B cell (primary cell): ENCODE measurements around the gene RIOK3. TPM values are rescaled to one million over a fixed set of nuclear protein-coding genes. Genes with fewer than 3 reads are reported as not detected.

Experiments
- ATAC-seq: fragments of 200-7000 bp; cut with Tn5 transposase; one replicate; pipeline ENCODE4 v1.10.0; 2021; ENCODE audit warnings: low read depth, mild to moderate bottlenecking, moderate number of reproducible peaks, moderate library complexity
- CTCF ChIA-PET: fragments of 350-600 bp; sonication (Branson Sonifier 250); formaldehyde crosslinking; loops from one replicate; lab custom pipeline; 2021; ENCODE audit warnings: antibody characterized with exemption, inconsistent platforms; lab: Charles Lee
- POLR2A ChIA-PET: fragments of 350-600 bp; sonication (Branson Sonifier 250); formaldehyde crosslinking; loops from one replicate; lab custom pipeline; 2021; ENCODE audit warnings: antibody characterized with exemption; lab: Charles Lee
- DNase-seq: peaks from one replicate; pipeline ENCODE4 v3.0.0; 2013
- H2AFZ ChIP-seq: 2 replicates; pipeline ENCODE4 v1.6.1; 2012; ENCODE audit warnings: mild to moderate bottlenecking, low read depth, low read length; ENCODE audit not compliant: insufficient read depth, poor library complexity, severe bottlenecking
- H3K27ac ChIP-seq, 2 donors: 1 replicate in 1 of 2; 2 replicates in 1 of 2; pipeline ENCODE4 v1.5.1; 2012 to 2013; ENCODE audit warnings: low read length in 2 of 2, mild to moderate bottlenecking in 2 of 2, moderate library complexity in 1 of 2
- H3K27me3 ChIP-seq, 4 experiments: fragments of 200-600 bp in 1 of 4; sonication (generic) in 1 of 4; replicated peaks in 1 of 4; 1 replicate in 2 of 4; 2 replicates in 2 of 4; pipeline versions ENCODE4 v1.6.1 to v1.7.0; 2013 to 2016; ENCODE audit warnings: low read length in 3 of 4, mild to moderate bottlenecking in 2 of 4, mixed read lengths in 1 of 4, moderate library complexity in 1 of 4; ENCODE audit not compliant: insufficient read depth in 4 of 4, control insufficient read depth in 3 of 4; ENCODE audit errors: control extremely low read depth in 1 of 4
- H3K36me3 ChIP-seq, 2 experiments: replicated peaks in 1 of 2; 1 replicate in 1 of 2; 2 replicates in 1 of 2; pipeline versions ENCODE4 v1.6.1 to v1.7.1; 2013; ENCODE audit warnings: low read length in 1 of 2; ENCODE audit not compliant: insufficient read depth in 2 of 2, control insufficient read depth in 1 of 2; ENCODE audit errors: control extremely low read depth in 1 of 2, extremely low read depth in 1 of 2
- H3K4me1 ChIP-seq, 2 donors: fragments of 200-600 bp in 1 of 2; sonication (generic) in 1 of 2; 1 replicate in 1 of 2; 2 replicates in 1 of 2; pipeline versions ENCODE4 v1.5.1 to v1.6.1; 2013 to 2017; ENCODE audit warnings: low read length in 2 of 2; ENCODE audit not compliant: control insufficient read depth in 2 of 2, insufficient read depth in 2 of 2
- H3K4me2 ChIP-seq: replicated peaks from 2 replicates; pipeline ENCODE3; 2012; ENCODE audit warnings: mild to moderate bottlenecking, low read depth, low read length; ENCODE audit not compliant: poor library complexity, severe bottlenecking
- H3K4me3 ChIP-seq, 5 experiments: fragments of 200-600 bp in 1 of 5; sonication (generic) in 1 of 5; 1 replicate in 3 of 5; 2 replicates in 2 of 5; pipeline versions ENCODE4 v1.5.1 to v1.7.0; 2011 to 2016; ENCODE audit warnings: low read length in 4 of 5, mild to moderate bottlenecking in 4 of 5, low read depth in 2 of 5, control low read depth in 1 of 5, moderate library complexity in 1 of 5; ENCODE audit not compliant: insufficient read depth in 1 of 5; ENCODE audit errors: control extremely low read depth in 1 of 5, extremely low read depth in 1 of 5
- H3K79me2 ChIP-seq: fragments of 200-600 bp; sonication (generic); one replicate; pipeline ENCODE4 v1.6.0; 2016; ENCODE audit warnings: low read length; ENCODE audit not compliant: control insufficient read depth, insufficient read depth
- H3K9ac ChIP-seq: fragments of 200-600 bp; sonication (generic); 2 replicates; pipeline ENCODE4 v1.6.1; 2017; ENCODE audit warnings: mild to moderate bottlenecking, low read length, moderate library complexity
- H3K9me3 ChIP-seq, 3 donors: one replicate each; pipeline versions ENCODE4 v1.6.1 to v1.7.1; 2013; ENCODE audit warnings: low read length in 2 of 3; ENCODE audit not compliant: control insufficient read depth in 2 of 3, insufficient read depth in 1 of 3; ENCODE audit errors: control extremely low read depth in 1 of 3
- H4K20me1 ChIP-seq: 2 replicates; pipeline ENCODE4 v1.6.0; 2012; ENCODE audit warnings: mild to moderate bottlenecking, low read length; ENCODE audit not compliant: insufficient read depth, control insufficient read depth, poor library complexity, severe bottlenecking
- H3K27ac Mint-ChIP-seq: one replicate; pipeline ENCODE4 v1.8.0; 2021; ENCODE audit warnings: mixed read lengths
- H3K27me3 Mint-ChIP-seq: one replicate; pipeline ENCODE4 v1.8.0; 2021; ENCODE audit warnings: mixed read lengths
- H3K4me1 Mint-ChIP-seq: one replicate; pipeline ENCODE4 v1.8.0; 2021; ENCODE audit warnings: mixed read lengths
- H3K4me3 Mint-ChIP-seq: one replicate; pipeline ENCODE4 v1.8.0; 2021; ENCODE audit warnings: mixed read lengths
- H3K9me3 Mint-ChIP-seq: one replicate; pipeline ENCODE4 v1.8.0; 2022; ENCODE audit warnings: mixed read lengths; ENCODE audit not compliant: insufficient read depth
- EZH2 ChIP-seq: IDR thresholded peaks from 2 replicates; pipeline ENCODE4 v1.6.1; 2012; ENCODE audit warnings: borderline replicate concordance, low read depth, mild to moderate bottlenecking, moderate library complexity, low read length; ENCODE audit not compliant: insufficient read depth, poor library complexity, severe bottlenecking
- WGBS: methylation state at CpG from one replicate; pipeline ENCODE4 v1.1.5; 2013; ENCODE audit warnings: missing lambda C conversion rate; ENCODE audit not compliant: insufficient coverage; 5-methylcytosine and 5-hydroxymethylcytosine counted together
- intact Hi-C: fragments of 100-400 bp; cut with micrococcal nuclease; formaldehyde crosslinking; loops from one replicate; pipeline ENCODE4 v1.10.0; 2022
- polyA minus RNA-seq: library from RNA; depleted of rRNA, polyadenylated mRNA; stranded (reverse); fragments of >200 nt; gene quantifications from 2 replicates; pipeline ENCODE4 v1.2.3, GENCODE V29; 2012
- polyA plus RNA-seq: library from polyadenylated mRNA; depleted of rRNA; stranded (reverse); fragments of >200 nt; gene quantifications from 2 replicates; pipeline ENCODE4 v1.2.3, GENCODE V29; 2012
- total RNA-seq, 2 donors: library from RNA; stranded (reverse); fragments of 120-200 nt in 1 of 2; gene quantifications; 1 replicate in 1 of 2; 2 replicates in 1 of 2; pipeline versions ENCODE4 v1.2.3 to v1.2.4, GENCODE V29; 2013 to 2022
- TF ChIP-seq, protein P1 (sequence below): fragments of 200-600 bp; IDR thresholded peaks from one replicate; pipeline ENCODE4 v1.8.0; 2022; ENCODE audit warnings: antibody characterized with exemption, mild to moderate bottlenecking

RIOK3 gene, protein sequence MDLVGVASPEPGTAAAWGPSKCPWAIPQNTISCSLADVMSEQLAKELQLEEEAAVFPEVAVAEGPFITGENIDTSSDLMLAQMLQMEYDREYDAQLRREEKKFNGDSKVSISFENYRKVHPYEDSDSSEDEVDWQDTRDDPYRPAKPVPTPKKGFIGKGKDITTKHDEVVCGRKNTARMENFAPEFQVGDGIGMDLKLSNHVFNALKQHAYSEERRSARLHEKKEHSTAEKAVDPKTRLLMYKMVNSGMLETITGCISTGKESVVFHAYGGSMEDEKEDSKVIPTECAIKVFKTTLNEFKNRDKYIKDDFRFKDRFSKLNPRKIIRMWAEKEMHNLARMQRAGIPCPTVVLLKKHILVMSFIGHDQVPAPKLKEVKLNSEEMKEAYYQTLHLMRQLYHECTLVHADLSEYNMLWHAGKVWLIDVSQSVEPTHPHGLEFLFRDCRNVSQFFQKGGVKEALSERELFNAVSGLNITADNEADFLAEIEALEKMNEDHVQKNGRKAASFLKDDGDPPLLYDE
- 83.4 and 85.1 TPM in 2 replicates for total RNA-seq
- total RNA-seq (2013): 102 TPM
- polyA plus RNA-seq: 42.5 and 69.3 TPM in 2 replicates
- polyA minus RNA-seq: 25.8 and 48.9 TPM in 2 replicates

DNA sequence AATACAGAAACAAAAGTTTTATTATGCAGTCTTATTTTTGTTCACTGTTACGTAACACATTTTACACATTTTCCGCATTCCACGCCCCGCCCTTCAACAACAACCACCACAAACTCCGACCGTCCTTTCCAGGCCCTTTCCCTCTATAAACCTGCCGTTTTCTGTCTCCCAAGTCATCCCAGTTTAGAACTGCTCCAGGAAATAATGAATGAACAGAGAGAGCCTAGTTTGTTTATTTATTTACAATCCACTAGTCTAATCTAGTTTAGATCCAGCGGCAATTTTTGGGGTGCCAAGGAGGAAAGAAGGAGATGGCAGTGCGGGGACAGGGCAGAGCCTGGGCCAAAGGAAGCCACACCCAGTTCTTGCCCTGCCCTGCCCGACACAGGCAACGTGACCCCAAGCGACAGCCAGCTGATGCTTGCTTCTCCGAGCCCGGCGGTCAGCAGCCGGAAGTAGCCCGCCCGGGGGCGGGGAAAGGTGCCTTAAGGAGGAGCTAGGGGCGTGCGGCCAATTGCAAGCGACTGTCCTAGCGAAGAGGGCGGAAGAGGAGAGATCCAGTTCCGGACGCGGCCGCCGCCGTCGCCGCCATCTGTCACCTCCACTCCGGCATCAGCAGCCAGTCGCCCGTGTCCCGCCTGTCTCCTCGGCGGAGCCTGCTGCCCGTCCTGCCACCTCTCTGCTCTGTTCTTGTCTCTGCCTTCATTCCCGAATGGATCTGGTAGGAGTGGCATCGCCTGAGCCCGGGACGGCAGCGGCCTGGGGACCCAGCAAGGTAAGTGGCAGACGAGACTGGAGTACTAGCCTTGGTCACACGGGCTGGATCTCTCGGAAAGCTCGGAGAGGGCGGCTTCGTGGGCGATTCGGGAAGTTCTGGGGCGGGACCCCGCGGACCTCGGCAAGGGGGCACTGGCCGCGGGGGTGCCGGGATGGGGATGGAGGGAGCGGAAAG lies at the start of gene RIOK3:
RIOK3 (plus strand) TSS at position 560 of the 952 bp plus-strand sequence; CDS start at position 713, 153 bp downstream.
- no peaks in the 10 kb centered on the region for H3K9me3 Mint-ChIP-seq
- intact Hi-C loops: loop anchor here (1.0 to 2.0 kb wide), 6 partner anchors 15 to 520 kb away; partner anchors contain the start of genes NPC1, RBBP8 and RMC1
- peak; percentile 96 for ATAC-seq

More for the DNA sequence above, at the start of gene RIOK3:
- Mint-ChIP-seq H3K4me3 (peak within 1 kb of the TSS; percentile 100), H3K4me1 (peaks cover 59% of the 10 kb centered on the region), H3K27me3 (no peaks in the 10 kb centered on the region), H3K27ac (peak within 1 kb of the TSS; percentile 90)
- H3K9ac ChIP-seq: peak within 1 kb of the TSS; percentile 94
- H3K27ac ChIP-seq: peak within 1 kb of the TSS; percentile 84 to 96
- H3K79me2 ChIP-seq: peaks cover 55% of the 10 kb centered on the region
- H3K36me3 ChIP-seq: peaks cover 0 to 10% of the 10 kb centered on the region in 2 experiments
- ChIA-PET POLR2A (interaction anchor here (1.0 to 1.8 kb wide), 5 partner anchors 15 to 50 kb away, joined by 3 to 9 read pairs (median 3); partner anchors contain the start of gene RMC1), CTCF (interaction anchor here (0.7 to 2.4 kb wide), 9 partner anchors 9 to 317 kb away, joined by 3 to 13 read pairs (median 4); partner anchors contain the start of gene NPC1)
- H3K4me1 ChIP-seq: peaks cover 34 to 36% of the 10 kb centered on the region in 2 donors
- DNase-seq: peak; percentile 93
- H3K4me3 ChIP-seq: peak within 1 kb of the TSS; percentile 78 to 94 (median 89)
- no peak for TF ChIP-seq EZH2
- TF ChIP-seq, protein P1, sequence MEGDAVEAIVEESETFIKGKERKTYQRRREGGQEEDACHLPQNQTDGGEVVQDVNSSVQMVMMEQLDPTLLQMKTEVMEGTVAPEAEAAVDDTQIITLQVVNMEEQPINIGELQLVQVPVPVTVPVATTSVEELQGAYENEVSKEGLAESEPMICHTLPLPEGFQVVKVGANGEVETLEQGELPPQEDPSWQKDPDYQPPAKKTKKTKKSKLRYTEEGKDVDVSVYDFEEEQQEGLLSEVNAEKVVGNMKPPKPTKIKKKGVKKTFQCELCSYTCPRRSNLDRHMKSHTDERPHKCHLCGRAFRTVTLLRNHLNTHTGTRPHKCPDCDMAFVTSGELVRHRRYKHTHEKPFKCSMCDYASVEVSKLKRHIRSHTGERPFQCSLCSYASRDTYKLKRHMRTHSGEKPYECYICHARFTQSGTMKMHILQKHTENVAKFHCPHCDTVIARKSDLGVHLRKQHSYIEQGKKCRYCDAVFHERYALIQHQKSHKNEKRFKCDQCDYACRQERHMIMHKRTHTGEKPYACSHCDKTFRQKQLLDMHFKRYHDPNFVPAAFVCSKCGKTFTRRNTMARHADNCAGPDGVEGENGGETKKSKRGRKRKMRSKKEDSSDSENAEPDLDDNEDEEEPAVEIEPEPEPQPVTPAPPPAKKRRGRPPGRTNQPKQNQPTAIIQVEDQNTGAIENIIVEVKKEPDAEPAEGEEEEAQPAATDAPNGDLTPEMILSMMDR: no peak
- H3K4me2 ChIP-seq: peak within 1 kb of the TSS; percentile 69
- H3K27me3 ChIP-seq: no peaks in the 10 kb centered on the region
- H2AFZ ChIP-seq: peak within 1 kb of the TSS; percentile 93
- WGBS: 1% methylated on average over 56 of the region's 60 CpGs
- peaks cover 30% of the 10 kb centered on the region for H4K20me1 ChIP-seq
- peaks cover 0 to 3% (median 3%) of the 10 kb centered on the region in 3 donors for H3K9me3 ChIP-seq
